Lower leg skin (tissue), 3 donors: ENCODE results near the gene LINS1.

Experiments
- CTCF ChIP-seq, 3 donors: fragments of 450-650 bp; IDR thresholded peaks; one replicate each; pipeline ENCODE4 v1.5.1; 2016; ENCODE audit warnings: antibody characterized with exemption in 3 of 3, mild to moderate bottlenecking in 3 of 3, moderate library complexity in 2 of 3
- POLR2A ChIP-seq, 2 donors: fragments of 450-650 bp; IDR thresholded peaks; one replicate each; pipeline ENCODE4 v1.6.1; 2016 to 2017; ENCODE audit warnings: antibody characterized with exemption in 2 of 2, mild to moderate bottlenecking in 1 of 2, moderate library complexity in 1 of 2

DNA sequence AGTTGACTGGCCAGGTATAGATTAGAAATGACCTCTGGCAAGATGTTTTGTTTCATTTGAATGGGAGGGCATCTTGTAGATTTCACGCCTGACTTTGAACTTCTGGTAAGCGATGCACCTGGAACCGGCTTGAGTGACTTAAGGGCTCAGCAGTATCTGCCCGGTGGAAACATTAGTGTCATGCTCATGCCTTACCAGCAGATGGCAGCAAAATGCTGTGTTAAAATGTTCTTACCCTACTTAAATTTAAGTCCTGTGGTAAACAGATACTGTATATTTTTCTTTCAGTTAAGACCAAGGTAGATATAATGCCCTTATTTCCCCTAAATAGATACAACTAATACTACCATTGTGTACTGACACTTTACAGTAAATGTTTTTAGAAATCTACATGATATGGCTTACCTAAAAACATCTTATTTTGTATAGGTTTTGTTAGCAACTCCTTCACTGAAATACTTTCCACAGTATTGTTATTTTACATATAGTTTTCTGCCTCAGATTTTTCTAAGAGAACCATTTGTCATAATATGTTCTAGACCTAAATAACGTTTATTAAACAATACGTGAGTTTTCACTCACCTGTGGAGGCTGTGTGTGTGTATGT, 25.9 kb upstream of the LINS1 start:
- TF ChIP-seq CTCF (IDR thresholded peaks at IDR 0.05) (peak in 1 of 3 donors; percentile 43), POLR2A (IDR thresholded peaks at IDR 0.05) (no peak)
